ENCODE data around the gene GATA1. TPM values are rescaled to one million over a fixed set of nuclear protein-coding genes. Genes with fewer than 3 reads are reported as not detected.
"Not testable (repeated sequence)": the region's sequence is repeated elsewhere in the genome, so short reads cannot be mapped to it uniquely, and the experiment has no call there.

GATA1 gene
- total RNA-seq, 1 donor from 2014 or later: not detected

DNA sequence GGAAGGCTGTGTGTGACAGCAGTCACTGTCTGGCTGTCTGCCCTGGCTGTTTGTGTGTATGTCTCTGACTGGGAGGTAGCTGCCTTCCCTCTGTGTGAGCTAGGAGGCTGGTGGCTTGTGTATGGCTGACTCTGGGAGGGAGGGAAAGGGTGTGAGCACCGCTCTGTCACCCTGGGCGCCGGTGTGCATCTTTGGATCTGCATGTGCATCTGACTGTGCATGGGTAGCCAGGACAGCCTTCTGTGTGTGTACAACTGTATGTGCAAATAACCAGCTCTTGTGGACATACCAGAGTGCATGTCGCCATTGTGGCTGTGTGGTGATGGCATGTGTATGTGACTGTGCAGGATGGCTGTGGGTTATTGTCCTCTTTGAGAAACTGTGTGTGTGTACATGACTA is 32.5 kb downstream of the GATA1 start:
- DNase-seq (ENCODE audit: low read depth): no peak
- peak; percentile 64 for FAIRE-seq
- no peak overlapping the region for H3K4me3 ChIP-seq (ENCODE audit: low read depth, low read length)
- no peaks in the 10 kb centered on the region for H3K27me3 ChIP-seq (ENCODE audit: control insufficient read depth, insufficient read depth, low read length)
- TF ChIP-seq, protein P1, sequence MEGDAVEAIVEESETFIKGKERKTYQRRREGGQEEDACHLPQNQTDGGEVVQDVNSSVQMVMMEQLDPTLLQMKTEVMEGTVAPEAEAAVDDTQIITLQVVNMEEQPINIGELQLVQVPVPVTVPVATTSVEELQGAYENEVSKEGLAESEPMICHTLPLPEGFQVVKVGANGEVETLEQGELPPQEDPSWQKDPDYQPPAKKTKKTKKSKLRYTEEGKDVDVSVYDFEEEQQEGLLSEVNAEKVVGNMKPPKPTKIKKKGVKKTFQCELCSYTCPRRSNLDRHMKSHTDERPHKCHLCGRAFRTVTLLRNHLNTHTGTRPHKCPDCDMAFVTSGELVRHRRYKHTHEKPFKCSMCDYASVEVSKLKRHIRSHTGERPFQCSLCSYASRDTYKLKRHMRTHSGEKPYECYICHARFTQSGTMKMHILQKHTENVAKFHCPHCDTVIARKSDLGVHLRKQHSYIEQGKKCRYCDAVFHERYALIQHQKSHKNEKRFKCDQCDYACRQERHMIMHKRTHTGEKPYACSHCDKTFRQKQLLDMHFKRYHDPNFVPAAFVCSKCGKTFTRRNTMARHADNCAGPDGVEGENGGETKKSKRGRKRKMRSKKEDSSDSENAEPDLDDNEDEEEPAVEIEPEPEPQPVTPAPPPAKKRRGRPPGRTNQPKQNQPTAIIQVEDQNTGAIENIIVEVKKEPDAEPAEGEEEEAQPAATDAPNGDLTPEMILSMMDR (IDR thresholded peaks at IDR 0.05; ENCODE audit: insufficient read depth, low read length, severe bottlenecking): no peak
- H3K36me3 ChIP-seq (ENCODE audit: control insufficient read depth, insufficient read depth, low read length): peaks cover 2% of the 10 kb centered on the region

DNA sequence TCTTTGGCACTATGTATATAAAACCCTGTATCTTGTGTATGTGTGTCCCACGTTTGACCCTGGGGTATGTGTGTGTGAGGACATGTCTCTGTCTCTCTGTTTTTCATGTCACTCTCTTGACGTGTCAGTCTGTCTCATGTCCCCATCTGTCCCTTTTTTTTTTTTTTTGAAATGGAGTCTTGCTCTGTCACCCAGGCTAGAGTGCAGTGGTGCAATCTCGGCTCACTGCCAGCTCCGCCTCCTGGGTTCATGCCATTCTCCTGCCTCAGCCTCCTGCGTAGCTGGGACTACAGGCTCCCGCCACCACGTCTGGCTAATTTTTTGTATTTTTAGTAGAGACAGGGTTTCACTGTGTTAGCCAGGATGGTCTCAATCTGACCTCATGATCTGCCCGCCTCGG is 33.0 kb downstream of the GATA1 start:
- FAIRE-seq; H3K36me3 ChIP-seq (ENCODE audit: control insufficient read depth, insufficient read depth, low read length); H3K27me3 ChIP-seq (ENCODE audit: control insufficient read depth, insufficient read depth, low read length); H3K4me3 ChIP-seq (ENCODE audit: low read depth, low read length); DNase-seq (ENCODE audit: low read depth): not testable (repeated sequence)

DNA sequence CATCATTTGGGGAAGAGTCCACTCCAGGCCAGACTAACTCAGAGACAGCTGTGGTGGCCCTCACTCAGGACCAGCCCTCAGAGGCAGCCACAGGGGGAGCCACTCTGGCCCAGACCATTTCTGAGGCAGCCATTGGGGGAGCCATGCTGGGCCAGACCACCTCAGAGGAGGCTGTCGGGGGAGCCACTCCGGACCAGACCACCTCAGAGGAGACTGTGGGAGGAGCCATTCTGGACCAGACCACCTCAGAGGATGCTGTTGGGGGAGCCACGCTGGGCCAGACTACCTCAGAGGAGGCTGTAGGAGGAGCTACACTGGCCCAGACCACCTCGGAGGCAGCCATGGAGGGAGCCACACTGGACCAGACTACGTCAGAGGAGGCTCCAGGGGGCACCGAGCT is 36.7 kb downstream of the GATA1 start:
- H3K27me3 ChIP-seq (ENCODE audit: control insufficient read depth, insufficient read depth, low read length): no peaks in the 10 kb centered on the region
- H3K36me3 ChIP-seq (ENCODE audit: control insufficient read depth, insufficient read depth, low read length): no peaks in the 10 kb centered on the region
- DNase-seq (ENCODE audit: low read depth): no peak
- FAIRE-seq: no peak
- H3K4me3 ChIP-seq (ENCODE audit: low read depth, low read length): no peak overlapping the region
- TF ChIP-seq, protein P1 (IDR thresholded peaks at IDR 0.05; ENCODE audit: insufficient read depth, low read length, severe bottlenecking): no peak

DNA sequence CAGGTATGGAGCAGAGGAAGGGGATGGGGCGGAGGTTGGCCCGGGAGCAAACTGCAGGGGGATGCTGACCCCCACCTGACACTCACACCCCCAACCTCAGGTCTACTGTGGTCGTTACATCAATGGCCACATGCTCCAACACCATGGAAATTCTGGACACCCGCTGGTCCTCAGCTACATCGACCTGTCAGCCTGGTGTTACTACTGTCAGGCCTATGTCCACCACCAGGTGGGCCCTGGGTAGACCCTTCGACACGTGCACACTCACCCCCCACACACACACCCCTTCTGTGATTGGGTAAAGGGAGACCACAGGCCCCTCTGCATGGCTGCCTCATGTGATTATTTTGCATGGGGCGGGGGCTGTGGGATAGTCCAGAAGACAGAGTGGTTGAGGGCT is 37.7 kb downstream of the GATA1 start:
- TF ChIP-seq, protein P1 (IDR thresholded peaks at IDR 0.05; ENCODE audit: insufficient read depth, low read length, severe bottlenecking): no peak
- no peaks in the 10 kb centered on the region for H3K27me3 ChIP-seq (ENCODE audit: control insufficient read depth, insufficient read depth, low read length)
- no peak overlapping the region for H3K4me3 ChIP-seq (ENCODE audit: low read depth, low read length)
- DNase-seq (ENCODE audit: low read depth) (no peak), FAIRE-seq (no peak)
- H3K36me3 ChIP-seq (ENCODE audit: control insufficient read depth, insufficient read depth, low read length): no peaks in the 10 kb centered on the region

DNA sequence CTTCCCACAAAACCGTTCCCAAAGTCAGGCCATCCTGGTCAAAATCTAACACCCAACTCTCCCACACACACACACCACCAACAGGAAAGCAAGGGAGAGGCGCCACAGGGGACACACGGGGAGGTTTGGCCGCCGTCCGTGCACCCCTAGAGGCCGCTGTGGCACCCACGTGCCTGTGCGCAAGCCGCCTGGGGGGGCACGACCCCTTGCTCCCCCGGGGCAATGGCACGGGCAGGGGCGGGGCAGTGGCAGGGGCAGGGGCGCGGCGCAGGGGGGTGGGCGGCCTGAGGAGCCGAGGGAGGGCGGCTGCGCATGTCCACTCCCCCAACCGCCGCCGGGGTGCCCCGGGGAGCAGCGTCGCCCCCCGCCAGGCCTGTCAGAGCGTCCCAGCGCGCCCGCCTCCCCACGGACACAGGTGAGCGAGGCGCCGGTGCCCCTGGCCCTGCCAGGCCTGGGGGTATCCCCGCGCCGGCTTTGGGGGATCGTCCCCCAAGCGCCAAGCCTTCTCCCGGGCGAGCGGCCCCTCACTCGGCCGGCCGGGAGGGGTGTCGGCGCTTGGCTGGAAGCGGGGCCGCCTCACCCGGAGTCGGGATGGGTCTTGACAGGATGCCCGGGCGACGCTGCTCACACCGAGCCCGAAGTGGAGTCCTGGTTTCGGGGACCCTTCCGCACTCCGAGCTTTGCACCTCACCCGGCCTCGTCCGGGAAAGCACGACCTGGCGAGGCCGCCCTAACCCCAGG is 39.9 kb downstream of the GATA1 start, which contains the start of gene ERAS:
Gene ERAS (plus strand): TSS at position 379 of the 741 bp plus-strand sequence. CDS start 2,611 bp downstream, outside the sequence.
- TF ChIP-seq, protein P1 (IDR thresholded peaks at IDR 0.05; ENCODE audit: insufficient read depth, low read length, severe bottlenecking): no peak
- no peak within 1 kb of the TSS for H3K4me3 ChIP-seq (ENCODE audit: low read depth, low read length)
- no peaks in the 10 kb centered on the region for H3K27me3 ChIP-seq (ENCODE audit: control insufficient read depth, insufficient read depth, low read length)
- DNase-seq (ENCODE audit: low read depth) (no peak), FAIRE-seq (no peak)
- no peaks in the 10 kb centered on the region for H3K36me3 ChIP-seq (ENCODE audit: control insufficient read depth, insufficient read depth, low read length)

DNA sequence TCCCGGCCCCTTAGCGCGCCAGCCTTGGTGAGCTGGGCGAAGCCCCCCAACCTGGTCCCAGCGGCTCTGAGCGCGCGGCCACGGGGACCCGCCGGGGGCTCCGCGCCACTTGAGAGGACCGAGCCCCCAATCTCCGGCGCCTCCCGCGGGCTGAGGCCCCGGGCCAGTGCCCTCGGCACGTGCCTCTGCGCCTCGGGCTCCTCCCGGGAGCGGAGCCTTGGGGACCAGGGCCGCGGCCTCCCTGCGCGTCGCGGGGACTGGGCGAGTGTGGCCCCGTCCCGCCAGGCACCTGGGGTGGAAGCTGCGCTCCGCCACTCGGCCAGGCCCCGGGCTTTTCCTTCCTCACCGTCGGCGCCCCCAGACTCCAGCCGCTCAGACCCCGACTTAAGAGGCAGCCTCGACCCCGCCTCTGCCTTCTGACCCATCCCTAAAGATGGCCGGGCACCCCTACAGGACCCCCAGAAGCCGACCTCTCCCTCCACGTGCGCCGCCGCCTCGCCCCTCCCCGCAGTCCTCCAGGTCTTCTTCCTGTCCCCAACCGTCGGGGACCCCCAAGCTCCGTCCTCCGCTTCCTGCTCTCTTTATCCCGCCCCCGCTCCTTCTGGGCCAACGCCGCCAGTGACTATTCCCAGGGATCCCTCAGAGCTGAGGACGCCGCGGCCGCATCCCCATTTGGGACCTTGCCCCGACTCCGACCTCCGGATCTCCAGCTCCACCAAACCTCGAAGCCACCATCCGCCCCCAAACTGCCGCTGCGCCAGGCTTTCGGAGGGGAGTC is 40.7 kb downstream of the GATA1 start:
- Histone ChIP-seq H3K4me3 (ENCODE audit: low read depth, low read length) (no peak overlapping the region), H3K27me3 (ENCODE audit: control insufficient read depth, insufficient read depth, low read length) (no peaks in the 10 kb centered on the region), H3K36me3 (ENCODE audit: control insufficient read depth, insufficient read depth, low read length) (no peaks in the 10 kb centered on the region)
- TF ChIP-seq, protein P1 (IDR thresholded peaks at IDR 0.05; ENCODE audit: insufficient read depth, low read length, severe bottlenecking): no peak
- DNase-seq (ENCODE audit: low read depth): no peak
- FAIRE-seq: no peak
